Left lobe of liver (tissue), 2 donors: ENCODE measurements around the gene MYOT. TPM values are rescaled to one million over a fixed set of nuclear protein-coding genes. Genes with fewer than 3 reads are reported as not detected.
A peak's percentile ranks its signal among the peaks of the same experiment; 100 is the strongest.
"Not testable (repeated sequence)": the region's sequence is repeated elsewhere in the genome, so short reads cannot be mapped to it uniquely, and the experiment has no call there.

Source experiments
- ATAC-seq: fragments of 200-7000 bp; cut with Tn5 transposase; one replicate; pipeline ENCODE4 v1.9.1; 2020; ENCODE audit warnings: mild to moderate bottlenecking, moderate library complexity
- DNase-seq: peaks from one replicate; pipeline ENCODE4 v3.0.0-alpha.2; 2020; ENCODE audit warnings: low spot score
- total RNA-seq: library from RNA; stranded (reverse); gene quantifications from one replicate; pipeline ENCODE4 v1.2.1, GENCODE V29; 2021
- donor health status: DM: no; HTN: no; CAD: no; lungs with moderate emphysema.
- donor health status: DM: no; HTN: yes; CAD: no.

Gene MYOT
- total RNA-seq, 1 donor from 2014 or later, result not detected

GRCh38 chr5:137853165-137853564 is 14.5 kb upstream of the MYOT start:
- not testable (repeated sequence) for ATAC-seq, DNase-seq

DNA sequence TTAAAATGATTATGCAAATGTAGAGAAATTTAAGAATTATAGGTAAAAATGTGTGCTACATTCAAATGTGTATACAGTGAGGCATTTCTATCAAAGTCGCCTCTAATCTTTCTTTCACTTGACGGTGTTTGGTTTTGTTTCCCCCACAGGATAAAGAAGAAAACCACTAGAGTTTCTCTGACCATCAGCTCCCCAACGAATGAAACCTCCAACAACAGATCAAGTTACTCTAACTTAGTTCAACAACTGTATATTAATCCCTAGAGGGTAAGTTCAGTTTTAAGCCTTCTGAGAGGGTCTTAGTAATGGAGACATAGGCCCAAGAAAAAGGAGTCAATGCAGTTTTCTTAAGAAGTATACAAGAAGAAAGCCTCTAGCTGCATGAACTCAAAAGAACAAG is 11.5 kb upstream of the MYOT start:
- no peak for ATAC-seq
- no peak for DNase-seq

DNA sequence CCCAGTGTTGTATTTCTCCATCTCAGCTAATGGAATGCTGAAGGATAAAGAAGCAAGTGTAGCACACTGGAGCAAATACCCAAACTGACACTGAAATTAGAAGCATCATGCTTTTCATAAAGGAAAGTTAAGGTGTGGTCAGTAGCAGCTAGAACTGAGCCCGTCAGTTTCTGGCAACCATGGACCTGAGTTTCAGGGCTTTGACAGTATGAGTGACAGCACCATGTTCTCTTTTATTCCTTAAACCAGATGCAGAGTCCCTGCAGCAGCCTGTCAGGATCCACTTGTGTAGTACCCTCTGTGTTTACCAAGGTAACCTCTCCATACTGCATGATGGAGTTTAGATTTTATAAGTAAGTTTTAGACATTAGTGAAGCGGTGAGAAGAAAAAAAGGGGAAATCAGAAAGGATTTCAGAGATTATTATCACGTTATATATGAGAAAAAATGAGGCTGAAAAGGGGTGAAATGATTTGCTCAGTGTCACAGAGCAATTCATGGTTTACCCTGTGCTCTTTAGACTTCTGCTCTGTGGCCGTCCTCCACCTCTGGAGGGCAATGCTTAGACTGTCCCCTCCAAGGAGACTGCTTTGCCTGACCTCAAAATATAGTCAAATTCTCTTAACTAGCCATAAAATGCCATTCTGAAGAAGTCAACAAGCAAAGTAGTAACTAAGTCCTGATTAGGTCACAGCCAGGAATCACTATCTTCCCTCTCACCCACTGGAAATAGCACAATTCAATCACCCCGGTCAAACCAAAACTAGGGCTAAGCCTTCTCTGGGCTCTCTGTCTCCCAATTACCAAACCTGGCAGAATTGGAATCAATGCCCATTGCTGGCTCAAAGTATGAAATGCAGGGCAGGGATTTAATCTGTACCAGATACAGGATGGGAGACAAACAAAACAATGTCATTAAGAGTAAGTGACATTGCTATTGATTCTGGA is 10.5 kb upstream of the MYOT start:
- ATAC-seq (peak; percentile 31), DNase-seq (no peak)

DNA sequence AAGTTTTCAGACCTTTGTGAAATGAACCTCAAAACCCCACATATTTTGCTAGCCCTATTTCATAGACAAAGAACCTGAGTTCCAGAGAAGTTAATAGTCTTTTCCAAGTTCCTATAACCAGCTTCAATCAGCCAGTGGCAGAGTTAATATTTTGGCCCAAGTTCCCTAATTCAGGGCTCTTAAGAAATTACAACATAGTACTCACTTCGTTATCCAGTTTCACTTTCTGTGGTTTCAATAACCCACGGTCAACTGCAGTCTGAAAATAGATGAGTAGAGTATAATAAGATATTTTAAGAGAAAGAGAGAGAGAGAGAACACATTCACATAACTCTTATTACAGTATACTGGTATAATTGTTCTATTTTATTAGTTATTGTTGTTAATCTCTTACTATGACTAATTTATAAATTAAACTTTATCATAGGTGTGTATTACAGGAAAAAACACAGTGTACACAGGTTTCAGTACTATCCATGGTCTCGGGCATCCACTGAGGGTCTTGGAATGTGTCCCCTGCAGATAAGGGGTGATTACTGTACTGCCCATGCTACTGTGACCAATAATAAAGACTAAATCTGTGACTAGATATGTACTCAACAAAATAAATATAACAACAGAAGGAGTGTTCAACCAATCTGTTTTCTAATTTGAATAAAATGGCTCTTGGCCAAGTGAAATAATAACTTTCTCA is 9.3 kb upstream of the MYOT start:
- peak; percentile 92 for ATAC-seq
- no peak for DNase-seq

DNA sequence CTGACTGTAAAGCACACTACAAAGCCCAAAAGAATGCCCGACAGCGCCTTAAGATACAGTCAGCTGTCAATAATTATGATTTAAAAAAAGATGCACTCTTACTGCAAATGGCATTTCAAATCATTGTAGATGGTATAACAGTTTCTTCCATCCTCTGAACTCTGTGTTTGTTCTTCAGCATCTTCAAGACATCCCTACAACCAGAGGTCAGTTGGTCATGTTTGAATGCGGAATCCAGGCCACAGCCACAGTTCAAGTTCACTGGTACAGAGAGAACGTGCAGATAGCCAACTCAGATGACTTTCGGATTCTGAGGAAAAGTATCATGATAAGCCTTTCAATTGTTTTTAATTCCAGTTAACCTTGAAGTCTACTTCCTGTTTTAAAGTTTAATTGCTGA is 8.7 kb upstream of the MYOT start:
- ATAC-seq (peak; percentile 54), DNase-seq (no peak)

- no peak for DNase-seq
- no peak for ATAC-seq
Measured at GRCh38 chr5:137862251-137862650, 5.4 kb upstream of the MYOT start.

- not testable (repeated sequence) for ATAC-seq, DNase-seq
Measured at GRCh38 chr5:137863653-137864052, 4.0 kb upstream of the MYOT start.

DNA sequence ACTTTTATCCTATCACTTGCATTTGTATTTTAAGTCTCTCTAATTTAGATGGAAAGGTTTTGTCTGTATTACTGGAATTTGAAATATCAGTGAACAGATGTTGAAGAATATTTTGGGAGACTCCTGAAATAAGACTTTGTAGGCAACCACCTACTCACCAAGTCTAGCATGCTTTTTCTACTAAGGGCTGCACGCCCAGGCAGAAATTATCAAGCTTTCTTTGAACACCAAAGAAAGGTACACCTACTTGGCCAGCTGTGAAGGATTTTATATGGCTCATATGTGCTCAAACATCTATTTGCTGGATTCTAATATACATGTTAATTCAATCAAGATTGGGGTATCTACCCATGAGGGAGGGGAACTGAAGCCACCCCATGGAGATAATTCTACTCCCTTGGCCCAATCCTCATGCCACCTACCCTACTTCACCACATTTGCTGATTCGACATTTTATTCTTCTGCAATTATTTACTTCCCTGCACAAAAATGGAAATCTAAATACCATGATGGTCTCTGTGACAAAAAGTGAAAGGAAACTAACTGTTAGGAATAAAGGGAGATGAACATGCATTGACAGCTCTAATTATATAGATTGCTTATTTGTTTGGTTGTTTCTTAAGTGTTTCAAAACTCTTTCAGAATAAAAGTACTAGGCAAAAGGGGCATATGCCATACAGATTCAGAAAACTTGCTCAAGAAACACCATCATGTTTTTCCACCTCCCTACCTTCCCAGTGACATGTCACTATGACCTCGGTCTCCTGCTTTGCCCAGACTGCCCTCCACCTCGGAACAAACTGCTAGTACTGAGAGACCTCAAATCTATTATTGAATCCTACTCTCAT is 895 bp upstream of the MYOT start:
- no peak for DNase-seq
- ATAC-seq, result no peak

- ATAC-seq (no peak), DNase-seq (no peak)
Measured at GRCh38 chr5:137870647-137871339, 3.1 kb downstream of the MYOT start.

GRCh38 chr5:137871571-137871970 is 3.9 kb downstream of the MYOT start:
- no peak for DNase-seq
- ATAC-seq, result no peak

DNA sequence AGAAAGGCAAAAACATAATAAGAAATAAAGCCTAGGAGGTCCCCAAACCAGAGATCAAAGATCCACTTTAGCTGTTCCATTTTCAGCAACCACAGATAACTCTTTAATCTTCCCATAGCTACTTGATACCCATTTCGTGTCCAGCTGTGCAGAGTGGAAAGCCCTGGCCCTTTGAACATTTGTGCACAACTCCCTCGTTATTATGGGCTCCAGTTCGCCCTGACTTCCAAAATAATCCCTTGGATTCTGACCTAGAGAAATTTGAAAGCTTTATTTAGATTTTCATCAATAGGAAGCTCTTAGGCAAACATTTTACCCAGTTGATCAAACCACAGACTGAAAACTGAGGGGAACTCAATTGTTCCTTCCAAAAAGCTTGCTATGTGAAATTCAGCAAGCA is 4.8 kb downstream of the MYOT start:
- DNase-seq, result no peak
- no peak for ATAC-seq

DNA sequence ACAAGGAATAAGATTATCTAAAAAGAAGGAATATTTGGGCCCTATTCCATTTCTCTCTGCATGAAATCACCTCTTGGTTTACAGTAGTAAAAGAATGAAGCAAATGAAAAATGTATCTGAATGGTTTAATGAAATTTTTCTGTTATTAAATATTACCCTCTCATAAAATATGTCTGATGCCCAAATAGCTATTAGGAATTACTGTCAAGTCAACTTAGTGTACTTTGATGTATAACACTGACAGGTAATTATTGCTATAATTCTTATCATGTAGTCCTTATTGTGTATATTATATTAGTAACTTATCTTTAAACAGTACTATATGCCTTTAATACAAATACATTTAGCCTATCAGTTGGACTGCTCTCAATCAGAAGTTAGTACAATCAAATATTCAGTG is 8.4 kb downstream of the MYOT start:
- ATAC-seq, result no peak
- no peak for DNase-seq

DNA sequence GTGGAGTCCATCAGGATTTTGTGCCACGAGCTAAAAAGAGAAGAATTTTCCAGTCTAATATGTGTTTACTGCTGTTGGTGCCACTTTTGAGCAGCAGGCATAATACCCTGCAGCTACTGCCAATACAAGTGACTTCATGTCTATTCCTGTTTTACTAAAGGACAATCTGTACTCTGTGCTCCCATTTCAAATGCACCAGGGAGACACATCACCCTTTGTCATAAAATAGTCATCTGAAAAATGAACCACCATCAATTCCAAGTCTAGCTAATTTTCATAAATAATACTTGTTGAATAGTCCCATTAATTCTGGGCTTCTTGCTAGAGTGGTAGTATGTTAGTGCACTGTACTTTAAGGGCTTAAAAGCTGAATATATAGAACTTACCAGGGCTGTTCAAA is 12.7 kb downstream of the MYOT start:
- ATAC-seq, result no peak
- no peak for DNase-seq

DNA sequence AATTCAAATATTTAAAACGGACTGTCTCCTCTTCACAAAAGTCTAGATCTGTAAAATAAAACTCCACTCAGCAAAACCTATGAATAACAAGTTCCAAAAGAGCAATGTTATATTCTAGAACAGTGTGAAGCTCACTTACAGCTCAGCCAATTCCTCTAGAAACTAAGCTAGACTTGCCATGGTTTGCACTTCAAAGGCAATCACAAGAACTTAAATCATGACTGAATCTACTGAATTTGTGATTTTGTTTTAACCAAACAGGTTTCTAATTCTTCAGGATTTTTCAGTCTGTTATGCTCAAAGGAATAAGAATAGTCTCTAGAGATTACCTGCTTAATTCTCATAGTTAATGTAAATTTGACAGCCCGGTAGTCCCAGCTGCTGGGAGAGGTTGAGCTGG is 20.2 kb downstream of the MYOT start:
- no peak for ATAC-seq
- no peak for DNase-seq

- no peak for DNase-seq
- ATAC-seq, result no peak
Measured at GRCh38 chr5:137888466-137888862, 20.8 kb downstream of the MYOT start.

DNA sequence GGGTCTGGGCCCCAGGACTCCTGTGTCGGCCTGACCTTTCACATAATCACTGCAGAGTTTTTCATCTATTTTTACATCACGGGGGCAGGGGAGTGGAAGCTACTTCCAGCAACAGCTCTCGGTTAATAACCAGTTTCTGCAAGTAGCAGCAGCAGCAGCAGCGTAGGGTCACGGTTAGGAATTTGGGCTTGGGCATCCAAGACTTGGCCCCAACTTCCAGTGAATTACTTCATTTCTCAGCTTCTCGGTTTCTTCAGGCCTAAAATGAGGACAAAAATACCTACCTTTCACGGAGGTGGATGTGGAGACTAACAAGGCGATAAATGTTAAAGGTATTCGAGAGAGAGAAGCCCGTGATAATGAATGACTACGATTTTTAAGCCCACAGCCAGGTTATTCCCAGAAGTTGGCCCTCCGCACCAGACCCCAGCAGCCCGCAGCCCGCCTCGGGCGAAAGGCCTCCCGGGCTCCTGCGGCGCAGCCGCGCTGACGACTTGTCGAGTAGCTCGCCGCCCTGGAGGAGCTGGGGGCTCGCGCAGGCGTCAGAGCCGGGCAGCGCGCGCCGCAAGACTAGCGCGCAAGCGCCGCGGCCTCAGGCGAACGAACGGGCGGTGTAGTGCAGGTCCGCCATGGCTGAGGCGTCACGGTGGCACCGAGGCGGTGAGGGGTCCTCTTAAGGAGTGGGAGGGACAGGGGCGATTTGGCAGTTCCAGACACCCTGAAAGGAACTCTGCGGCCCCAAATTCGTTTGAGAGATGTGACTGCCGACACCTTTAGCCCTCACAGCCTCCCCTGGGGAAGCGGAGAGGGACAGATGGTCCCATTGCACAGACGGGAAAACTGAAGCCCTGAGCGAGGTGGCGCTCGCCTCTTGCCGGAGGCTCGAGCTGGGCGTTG is 21.5 kb downstream of the MYOT start, which contains the start of gene PKD2L2:
Gene PKD2L2, plus strand, starts transcription at position 595 of the 897 bp plus-strand sequence. Its CDS starts 35 bp downstream, at position 630.
- ATAC-seq, result peak; percentile 88

DNA sequence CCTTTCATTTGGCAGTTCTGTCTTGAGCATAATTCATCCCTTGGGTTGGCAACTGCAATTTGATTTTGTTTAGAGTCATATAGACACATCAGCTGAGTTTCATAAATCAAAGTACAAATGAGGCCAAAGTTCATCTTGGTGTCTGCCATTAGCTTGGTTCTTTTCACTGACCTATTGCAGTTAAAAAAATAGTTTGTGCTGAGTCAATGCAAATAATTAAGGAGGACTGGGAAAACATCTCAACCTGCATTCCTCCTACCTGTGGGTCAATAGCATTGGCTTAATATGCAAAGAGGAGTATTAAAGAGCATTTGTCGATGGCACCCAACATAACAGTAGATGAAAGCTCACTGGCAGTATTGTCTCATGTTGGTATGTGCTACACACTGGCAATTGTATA is 23.2 kb downstream of the MYOT start:
- DNase-seq (no peak), ATAC-seq (no peak)

More for the DNA sequence above, 21.5 kb downstream of the MYOT start, which contains the start of gene PKD2L2:
- peak; percentile 60 for DNase-seq

DNA sequence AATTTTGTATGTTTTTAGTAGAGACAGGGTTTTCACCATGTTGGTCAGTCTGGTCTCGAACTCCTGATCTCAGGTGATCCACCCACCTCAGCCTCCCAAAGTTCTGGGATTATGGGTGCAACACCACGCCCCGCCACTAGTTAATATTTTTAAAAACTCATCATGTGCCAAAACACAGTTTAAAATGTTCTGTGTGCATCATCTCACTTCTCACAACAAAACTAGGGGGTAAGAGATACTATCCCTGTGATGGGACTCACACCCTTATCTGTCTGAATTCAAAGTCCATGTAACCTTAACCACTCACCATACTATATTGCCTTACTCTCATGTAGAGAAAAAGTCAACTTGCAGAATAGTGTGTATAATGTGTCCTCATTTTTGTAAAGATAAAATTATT is 24.2 kb downstream of the MYOT start:
- ATAC-seq (no peak), DNase-seq (no peak)

GRCh38 chr5:137894586-137894985 is 26.9 kb downstream of the MYOT start:
- ATAC-seq (no peak), DNase-seq (no peak)
